ENCODE results near the gene SLC12A5.

SLC12A5 gene

DNA sequence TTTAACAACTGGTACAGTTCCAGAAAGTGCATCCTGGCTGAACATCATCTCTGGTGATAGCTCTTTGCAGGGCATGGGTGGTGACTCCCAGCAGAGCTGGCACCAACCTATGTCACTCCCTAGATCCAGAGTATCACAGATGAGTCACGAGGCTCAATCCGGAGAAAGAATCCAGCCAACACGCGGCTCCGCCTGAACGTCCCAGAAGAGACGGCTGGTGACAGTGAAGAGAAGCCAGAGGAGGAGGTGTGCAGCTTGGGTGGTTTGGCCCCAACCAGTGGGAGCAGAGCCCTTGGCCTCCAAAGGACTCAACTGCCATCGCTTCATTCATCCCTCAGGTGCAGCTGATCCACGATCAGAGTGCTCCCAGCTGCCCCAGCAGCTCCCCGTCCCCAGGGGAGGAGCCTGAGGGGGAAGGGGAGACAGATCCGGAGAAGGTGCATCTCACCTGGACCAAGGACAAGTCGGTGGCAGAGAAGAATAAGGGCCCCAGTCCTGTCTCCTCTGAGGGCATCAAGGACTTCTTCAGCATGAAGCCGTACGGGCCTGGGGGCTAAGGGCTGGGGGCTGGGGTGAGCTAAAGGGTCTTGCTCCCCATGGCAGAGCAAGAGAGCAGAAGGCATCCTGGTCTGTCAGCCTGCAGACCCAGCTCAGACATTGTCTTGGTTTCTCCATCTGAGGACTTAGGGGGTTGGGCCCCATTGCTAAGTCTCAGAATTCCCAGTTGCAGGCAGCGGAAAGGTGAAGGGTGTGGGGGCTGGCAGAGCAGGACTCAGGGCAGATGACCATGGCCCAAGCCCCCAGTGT, 27.2 kb downstream of the SLC12A5 start:
- DNase-seq = no peak

DNA sequence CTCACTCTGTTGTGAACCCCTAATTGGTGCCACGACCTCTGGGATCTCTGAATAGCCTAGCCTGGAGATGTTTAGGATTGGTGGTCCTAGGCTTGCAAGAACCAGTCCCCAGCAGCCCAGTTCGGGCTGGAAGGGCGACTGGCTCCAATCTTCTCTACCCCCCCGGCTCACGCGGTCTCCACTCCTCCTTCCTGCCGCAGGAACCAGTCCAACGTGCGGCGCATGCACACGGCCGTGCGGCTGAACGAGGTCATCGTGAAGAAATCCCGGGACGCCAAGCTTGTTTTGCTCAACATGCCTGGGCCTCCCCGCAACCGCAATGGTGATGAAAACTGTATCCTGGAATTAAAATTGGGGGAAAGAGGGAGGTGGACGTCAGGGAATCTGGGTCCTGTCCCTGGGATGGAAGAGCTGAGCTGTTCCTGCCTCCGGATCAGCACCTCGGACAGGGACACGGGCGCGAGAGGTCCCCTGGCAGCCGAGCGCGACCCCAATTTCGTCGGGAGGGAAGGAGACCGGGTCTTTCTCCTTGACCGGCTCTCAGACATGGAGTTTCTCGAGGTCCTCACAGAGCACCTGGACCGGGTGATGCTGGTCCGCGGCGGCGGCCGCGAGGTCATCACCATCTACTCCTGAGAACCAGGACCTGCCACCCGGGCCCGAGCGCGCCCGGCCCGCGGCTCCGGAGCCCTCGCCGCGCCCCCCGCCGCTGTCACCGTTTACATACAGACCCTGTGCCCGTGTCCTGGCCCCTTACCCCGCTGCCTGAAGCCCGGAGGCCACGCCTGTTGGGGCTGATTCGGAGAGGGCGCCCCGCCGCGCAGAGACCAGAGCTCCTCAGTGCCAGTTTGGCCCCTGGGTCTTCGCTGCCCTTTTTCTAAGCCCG, 28.2 kb downstream of the SLC12A5 start:
- DNase-seq = peak; percentile 76

DNA sequence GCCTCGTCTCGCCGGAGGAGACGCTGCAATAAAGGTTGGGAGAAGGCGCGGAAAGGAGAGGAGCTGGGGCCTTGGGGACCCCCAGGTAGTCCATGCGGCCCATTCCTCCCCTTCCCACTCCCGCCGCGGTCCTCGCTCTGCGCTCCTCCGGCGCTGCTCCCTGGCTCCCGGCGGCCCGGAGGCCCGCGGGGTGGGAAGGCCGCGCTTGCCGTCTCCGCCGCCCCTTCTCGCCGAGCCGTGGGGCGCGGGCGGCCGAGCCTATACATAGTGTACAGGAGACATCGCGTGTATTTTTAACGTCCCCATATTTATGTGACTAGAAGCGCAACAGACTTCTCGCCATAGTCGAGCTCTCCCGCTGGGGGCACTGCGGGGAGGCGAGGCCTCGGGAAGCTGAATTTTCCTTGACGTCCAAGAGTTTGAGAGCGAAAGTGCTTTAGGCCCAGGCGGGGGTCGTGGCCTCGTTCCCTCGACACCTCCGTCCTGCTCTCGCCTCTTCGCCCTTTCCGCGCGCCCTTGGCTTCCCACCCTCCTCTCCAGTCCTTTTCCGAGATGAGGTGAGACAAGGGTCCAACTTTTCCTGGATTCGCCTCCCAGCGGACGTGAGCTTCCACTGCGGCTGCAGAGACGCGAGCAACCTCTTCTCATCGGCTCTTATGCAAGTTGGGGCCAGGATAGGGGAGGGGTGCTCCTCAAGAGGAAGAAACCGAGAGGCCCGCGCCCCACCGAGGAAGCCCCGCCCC, 29.0 kb downstream of the SLC12A5 start:
- peak; percentile 75 for DNase-seq

DNA sequence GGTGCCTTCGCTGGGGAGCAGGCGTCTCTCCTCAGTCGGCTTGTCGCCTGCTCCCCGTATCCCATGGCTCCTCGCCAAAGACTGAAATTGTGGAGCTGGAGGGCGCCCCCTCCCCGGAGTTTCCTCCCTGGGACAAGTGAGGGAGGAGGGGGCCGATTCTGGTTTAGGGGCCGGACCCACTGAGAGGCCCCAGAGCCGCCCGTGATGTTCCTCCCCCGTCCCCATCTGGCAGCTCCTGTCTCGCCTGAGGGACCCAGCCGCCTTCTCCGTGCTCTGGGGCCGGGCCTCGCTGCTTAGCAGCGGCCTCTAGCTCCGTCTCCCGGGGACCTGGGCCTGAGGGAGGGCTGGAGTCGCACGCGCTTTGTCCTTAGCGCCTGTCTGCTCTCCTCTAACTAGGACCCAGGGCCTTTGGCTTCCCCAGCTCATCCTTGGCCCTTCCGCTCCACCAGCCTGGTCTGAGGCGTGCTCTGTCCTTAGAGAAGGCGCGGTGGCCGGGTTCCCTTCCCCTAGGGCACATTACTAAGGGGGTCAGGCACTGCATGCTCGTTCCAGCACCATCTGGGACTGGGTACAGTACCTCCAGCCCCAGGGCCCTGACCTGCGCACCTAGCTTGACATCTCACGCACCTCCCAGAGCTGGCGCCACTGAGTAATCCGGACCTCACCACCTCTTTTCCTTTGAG, 29.7 kb downstream of the SLC12A5 start:
- DNase-seq = peak; percentile 64

DNA sequence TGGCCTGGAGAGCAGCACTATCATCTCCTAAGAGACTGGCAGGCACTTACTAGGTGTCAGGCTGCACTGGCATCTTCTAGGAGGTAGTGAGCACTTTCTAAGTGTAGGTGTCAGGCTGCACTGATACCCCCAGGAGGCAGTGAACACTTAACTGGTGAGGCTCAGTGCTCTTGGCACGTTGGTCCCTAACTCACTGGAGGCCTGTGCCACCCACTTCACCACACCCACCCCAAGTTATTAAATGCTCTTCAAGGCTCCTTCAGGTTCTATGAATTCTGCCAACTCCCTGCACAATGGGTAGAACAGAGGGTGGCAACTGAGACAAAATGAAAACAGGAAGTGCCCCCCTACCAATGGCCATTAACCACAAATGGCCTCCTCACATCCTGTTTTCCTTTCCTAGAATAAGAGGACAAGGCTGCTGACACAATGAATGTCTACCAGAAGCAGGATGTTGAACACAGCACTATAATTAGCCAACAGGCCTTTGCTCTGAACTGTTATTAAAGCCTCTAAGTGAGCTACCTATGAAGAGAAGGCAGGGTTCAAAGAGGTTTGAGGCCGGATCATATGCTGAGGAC, 31.4 kb downstream of the SLC12A5 start:
- DNase-seq = no peak

DNA sequence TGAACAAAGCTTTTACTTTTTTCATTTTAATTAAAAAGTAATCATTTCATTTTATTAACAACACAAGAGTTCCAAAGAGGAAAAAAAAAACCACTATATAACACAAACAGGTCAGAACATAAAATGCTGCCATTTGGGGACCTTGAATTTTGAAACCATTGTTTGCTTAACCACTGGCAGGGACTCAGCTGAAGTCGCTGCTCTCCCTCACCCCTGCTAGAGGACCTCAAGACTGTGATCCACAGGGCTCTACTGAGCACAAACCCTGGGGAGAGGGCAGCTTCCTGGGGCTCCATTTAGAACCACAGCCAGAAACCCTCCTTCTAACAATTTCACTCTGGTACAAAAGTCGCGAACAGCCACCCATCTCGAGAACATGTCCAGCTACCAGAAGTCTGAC, 32.0 kb downstream of the SLC12A5 start:
- DNase-seq = no peak

DNA sequence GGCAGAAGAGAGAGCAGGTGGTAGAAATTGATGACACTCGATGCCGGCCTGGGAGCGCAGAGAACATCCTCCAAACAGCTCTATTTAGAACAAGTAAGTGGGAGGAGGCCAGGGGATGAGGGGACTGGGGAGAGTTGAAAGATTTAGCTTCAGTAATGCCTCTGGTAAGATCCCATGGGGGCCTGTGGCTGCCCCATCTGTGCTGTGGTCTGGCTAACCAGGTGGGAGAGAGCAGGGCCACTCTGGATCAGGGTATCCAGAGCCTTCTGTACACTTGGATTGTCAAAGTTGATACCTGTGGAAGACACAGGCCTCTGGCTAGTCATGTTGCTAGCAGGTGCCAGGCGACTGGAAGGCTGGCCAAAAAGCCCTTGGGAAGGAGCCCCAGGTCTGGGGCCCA, 33.1 kb downstream of the SLC12A5 start:
- DNase-seq = no peak

DNA sequence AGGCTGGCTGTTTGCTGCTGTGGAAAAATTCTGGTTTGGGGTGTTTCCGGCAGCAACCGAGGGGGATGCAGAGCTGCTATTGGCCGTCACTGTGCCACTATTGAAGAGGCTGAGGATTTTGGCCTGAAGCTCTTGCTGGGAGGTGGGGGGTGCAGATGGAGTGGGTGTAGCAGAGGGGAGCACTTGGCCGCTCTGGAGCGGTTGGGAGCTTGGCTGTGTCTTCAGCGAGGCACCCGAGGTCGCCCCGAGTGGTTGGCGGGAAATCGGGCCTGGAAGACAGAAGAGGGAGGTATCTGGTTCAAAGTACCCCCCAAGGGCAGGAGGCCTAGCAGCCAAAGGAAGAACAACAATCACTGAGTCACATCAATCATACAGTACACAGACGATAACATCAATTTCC, 33.6 kb downstream of the SLC12A5 start:
- no peak for DNase-seq

DNA sequence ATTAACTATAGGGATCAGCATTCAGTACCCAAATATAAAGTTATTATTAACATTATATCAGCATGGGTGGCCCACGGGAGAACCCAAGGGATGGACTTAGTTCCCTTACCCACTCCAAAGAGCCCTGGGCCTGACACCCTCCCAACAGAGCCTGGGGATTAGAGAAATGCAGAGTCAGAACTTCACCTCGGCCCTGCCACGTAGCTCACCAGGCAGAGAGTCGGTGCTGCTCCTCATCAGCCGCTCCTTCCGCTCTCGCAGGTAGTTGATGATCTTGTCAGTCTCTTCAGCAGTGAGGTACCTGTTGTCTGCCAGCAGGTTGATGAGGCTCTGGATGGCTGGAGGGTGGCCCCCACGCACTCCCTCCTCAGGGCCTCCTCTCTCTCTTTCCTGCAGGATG, 34.1 kb downstream of the SLC12A5 start:
- no peak for DNase-seq

DNA sequence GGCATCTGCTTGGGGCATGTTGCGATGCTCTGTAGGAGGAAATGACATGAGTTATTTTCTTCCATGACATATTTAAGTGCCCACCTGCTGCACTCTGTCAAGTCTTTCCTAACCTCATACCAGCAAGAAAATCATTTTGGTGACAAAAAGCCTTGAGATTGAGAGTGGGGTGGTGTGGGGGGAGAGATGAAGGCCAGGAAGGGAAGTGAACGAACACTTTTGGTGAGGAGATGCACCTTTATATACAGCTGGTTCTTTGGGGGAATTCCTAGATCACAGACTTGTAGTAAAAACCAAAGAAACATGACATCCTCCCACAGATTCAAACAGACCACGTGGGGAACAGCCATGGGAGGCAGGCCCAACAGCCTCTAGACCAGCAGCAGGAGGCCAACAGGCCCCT, 34.6 kb downstream of the SLC12A5 start:
- DNase-seq = no peak

DNA sequence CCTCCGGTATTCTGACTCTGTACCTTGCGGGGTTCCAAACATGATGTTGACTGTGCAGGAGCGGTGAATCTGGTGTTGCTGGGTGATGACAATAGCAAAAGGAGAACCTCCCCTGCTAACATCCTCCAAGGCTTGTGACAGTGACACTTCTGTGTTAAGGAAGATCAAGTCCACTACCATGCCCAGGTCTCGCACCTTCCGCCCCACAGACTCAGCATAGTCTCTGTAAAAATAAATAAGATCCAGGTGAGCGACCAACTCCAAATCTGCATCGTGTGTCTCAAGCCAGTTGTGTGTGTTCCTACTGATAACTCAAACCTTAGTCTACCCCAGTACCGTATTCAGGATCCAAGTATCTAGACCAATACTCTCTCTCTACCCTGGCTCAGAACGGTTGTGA, 36.0 kb downstream of the SLC12A5 start:
- DNase-seq = no peak

DNA sequence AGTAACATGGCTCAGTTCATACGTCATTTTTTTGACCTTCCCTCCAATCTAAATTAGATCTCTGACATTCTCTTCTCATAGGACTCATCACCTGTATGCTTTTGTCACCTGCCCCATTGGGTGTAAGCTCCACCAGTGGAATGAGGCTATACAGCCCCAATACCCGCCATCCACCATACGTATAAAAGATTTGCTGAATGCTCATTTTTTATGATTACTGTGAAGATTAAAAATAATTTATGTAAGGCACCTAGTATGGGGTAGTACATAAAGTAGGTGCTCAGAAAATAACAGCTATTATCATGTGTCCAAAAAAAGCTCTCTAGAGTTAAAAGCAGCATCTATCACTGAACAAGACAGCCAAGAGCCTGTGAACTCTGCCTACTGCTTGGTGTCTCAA, 36.7 kb downstream of the SLC12A5 start:
- no peak for DNase-seq

DNA sequence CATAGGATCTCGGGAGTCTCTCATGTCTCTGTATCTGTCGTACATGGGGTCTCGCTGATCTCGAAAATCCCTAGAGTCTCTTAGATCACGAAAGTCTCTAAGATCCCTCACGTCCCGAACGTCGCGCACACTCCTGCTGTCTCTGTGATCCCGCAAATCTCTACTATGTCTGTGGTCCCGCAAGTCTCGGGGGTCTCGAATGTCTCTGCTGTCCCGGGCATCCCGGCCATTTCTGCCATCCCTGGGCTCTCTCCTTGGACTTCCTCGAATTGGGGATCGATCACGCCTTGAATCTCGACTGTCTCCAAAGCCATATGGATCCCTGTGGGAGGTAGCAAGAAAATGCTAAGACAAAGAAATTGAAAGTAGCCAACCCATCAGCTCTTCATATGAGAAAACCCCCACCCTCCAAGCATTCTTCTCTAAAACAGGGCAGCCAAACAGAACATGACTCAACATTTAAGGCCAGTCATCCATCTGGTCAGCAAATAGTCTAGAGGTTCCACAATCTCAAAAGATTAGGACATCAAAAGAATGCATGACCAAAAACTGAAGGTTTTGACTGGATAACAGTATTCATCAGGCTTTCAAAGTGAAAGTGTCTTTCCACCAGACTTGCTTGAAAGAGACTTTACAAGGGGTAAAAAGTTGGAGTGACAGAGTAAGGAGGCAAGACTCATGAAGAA, 41.3 kb downstream of the SLC12A5 start:
- no peak for DNase-seq

DNA sequence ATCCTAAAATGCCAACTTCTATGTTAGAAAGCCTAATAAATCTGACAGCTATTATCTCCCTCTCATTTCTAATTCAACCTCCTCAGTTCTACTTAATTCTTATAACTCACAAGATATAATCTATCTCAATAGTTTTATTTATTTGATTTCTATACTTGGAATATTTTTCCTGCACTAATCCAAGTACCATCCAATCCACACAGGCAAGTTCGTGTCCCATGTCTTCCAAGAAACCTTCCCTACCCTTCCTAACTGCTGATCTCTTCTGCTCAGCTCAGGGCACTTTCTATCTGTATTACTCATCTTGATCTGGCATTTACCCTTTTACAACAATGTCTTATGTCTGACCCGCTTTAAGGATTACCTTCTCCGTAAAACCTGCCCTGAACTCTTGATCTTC, 42.6 kb downstream of the SLC12A5 start:
- DNase-seq = no peak

DNA sequence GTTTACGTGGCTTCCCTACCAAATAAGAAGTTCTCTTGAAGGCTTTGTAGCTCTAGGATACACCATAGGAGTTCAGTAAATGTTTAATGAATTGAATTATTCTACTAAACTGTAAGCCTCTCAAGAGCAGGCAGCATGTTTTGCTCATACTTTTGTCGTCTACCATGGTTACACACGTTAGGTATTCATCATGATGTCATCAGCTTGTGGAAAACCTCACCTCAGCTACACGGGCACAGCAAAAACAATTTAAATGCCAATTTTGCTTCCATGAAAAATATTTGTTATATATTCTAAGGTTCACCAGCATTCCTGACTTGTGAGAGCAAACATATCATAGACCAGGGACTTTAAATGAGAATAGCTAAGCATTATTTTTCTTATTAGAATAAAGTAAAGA, 44.0 kb downstream of the SLC12A5 start:
- DNase-seq = no peak

DNA sequence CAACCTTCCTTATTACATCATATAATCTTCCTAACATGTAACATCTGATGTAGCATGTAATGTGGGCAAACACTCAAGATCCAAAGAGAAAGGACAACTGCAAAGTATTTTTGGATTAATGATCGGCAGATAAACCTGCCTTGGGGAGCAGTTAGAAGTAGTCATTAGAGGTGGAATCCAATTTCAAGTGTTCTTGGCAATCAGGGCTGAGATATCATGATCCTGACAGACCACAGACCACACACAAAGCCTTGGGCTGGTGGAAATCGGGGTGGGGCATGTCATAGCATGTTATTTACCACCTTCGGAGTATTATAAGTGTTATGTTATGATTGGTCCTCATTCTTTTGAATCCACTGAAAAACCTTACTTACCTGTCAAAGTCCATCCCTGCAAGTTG, 44.4 kb downstream of the SLC12A5 start:
- DNase-seq = no peak

DNA sequence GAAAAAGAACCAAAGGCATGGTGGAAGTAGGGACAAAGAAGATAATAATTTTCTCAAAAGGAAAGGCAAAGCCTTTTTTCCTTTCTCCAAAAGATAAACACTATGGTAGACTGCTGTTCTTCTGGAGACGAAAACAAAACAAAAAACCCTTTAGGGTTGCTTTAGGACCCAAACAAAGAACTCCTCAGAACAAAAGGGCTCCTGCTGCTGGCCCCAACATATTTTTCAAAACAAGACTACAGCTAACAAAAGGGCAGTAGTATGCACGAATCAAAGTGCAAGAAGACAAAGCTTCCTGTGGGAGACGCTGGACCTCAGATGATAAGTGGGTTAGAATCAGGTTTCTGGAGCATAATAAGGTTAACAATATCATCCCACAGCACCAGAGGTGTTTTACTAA, 45.0 kb downstream of the SLC12A5 start:
- no peak for DNase-seq

DNA sequence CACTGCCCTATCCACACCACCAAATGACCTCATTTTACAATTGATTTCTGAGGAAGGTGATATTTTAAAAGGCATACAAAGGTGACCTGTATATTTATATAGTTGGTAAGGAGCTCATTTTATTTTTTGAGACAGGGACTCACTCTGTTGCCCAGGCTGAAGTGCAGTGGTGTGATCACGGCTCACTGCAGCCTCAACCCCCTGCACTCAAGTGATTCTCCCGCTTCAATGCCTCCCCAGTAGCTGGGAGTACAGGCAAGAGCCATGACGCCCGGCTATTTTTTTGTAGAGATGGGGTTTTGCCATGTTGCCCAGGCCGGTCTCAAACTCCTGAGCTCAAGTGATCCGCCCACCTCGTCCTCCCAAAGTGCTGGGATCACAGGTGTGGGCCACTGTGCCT, 47.8 kb downstream of the SLC12A5 start:
- DNase-seq = no peak

DNA sequence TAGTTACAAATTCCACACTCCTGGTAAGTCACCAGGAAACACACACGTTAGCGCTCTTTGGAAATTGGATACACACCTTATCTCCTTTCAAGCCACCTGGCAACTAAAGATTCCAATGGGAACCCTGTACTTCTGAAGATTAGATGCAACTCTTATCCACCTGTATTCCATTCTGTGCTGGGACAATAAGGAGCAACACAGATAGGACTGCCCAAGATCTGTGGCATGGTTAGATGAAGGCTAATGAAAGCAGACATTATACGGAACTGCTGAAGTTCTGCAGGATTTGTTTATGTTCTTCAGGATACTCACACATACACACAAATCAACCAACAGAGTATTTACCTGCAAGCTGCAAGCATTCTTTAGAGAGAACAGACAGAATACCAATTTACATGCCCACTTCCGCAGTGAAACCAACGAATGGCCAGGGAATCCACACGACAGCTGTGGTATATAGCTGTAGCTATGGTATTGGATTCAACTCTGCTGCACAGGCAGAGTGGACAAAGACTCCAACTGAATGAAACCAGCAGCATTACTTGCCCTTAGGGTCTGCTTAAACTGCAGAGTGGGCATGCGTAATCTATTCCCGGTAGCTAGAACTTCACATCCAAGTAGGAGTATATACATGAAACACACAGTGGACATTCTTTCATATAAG, 48.8 kb downstream of the SLC12A5 start:
- no peak for DNase-seq

DNA sequence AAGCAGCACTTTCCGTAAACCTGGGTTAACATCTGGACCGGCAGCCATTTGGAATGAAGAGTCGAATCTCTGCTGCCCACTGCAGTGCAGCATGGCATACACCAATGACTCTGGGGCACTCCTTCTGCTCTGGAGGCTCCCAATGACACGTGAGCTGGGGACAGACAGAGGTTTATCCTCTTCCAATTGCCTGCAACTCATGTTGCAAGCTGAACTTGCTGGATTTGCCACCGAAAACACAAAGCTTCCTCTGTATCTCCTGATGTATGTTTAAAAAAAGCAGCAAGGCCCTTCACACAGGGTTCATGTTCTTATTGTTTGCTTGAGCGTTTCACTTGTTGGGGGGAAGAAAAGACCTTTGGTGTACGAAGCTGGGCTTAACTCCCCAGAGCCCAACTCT, 49.9 kb downstream of the SLC12A5 start:
- DNase-seq = no peak

DNA sequence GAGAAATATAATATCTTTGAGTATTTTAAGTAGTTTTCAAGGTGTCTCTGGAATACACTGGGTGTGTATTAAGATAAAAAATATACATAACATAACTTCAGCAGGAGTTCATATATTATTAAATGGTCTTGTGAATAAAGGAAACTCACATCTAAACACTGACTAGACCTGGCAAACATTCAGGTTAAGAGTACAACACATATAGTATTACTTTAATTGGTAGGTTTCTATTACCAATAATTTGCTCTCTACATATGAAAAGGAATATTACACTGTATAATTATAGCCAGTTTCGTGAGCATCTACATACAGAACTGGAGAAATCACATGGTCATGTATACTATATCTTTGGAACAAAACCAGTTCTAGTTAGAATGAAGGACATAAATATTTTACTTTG, 52.1 kb downstream of the SLC12A5 start:
- DNase-seq = no peak

All from retina (tissue), 1 donor.